NCI-H82 treated with DMSO at 0.1 percent for 48 hours (cell line): ENCODE measurements around the gene NGEF.
A peak's percentile ranks its signal among the peaks of the same experiment; 100 is the strongest.

Source experiments
- DNase-seq: peaks from one replicate; lab custom pipeline; 2025; ENCODE audit not compliant: unreplicated experiment; lab: John Stamatoyannopoulos, UW

NGEF gene

DNA sequence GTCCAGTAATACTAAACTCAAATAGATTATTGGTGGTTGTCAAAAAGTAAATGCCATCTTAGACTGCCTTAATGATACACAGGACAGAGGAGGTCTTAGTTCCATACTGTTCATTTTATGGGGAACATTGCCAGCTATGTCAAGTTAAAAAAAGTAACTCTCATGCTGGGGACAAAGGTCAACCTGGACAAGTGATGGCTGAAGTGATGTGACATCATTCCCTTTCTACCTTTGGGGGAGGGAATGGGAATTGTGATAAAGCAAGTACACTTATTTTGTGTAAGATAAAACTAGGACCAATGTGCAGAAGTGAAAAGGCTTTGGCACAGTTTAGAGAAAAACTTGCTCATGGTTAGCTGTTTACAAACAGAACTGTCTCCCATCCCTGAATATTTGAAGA, 167.0 kb downstream of the NGEF start:
- no peak for DNase-seq

DNA sequence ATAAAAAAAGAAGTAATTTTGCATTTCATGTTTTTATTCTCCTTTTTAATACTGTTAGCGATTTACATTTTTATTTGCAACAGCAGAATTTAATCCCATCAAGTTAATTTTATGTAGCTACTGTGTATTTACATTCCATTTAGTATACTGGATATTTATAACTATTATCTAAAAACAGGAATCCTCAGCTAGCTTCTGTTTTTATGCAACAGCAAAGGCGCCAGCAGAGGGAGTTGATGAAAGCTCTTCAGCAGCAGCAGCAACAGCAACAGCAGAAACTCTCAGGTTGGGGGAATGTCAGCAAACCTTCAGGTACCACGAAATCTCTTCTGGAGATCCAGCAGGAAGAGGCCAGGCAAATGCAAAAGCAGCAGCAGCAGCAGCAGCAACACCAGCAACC, 169.2 kb downstream of the NGEF start:
- no peak for DNase-seq

DNA sequence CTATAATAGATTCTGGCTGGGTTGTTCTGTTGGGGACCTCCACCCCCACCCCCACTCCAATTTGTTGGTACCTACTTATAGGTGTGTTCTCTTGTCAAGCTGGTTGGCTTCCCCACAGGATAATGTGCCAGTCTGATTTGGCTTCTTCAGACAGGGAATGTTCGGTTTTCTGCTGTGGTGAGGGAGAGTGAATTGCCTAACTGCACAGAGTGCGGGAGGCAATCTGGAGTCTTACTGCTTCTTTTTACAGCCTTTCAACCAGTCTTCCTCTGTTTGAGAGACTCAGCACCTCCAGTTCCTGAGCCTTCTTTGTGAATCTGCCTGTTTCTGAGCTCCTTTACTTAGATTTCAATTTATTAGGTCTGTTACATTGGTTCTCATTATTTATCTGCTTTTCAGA, 170.4 kb downstream of the NGEF start:
- DNase-seq = no peak

DNA sequence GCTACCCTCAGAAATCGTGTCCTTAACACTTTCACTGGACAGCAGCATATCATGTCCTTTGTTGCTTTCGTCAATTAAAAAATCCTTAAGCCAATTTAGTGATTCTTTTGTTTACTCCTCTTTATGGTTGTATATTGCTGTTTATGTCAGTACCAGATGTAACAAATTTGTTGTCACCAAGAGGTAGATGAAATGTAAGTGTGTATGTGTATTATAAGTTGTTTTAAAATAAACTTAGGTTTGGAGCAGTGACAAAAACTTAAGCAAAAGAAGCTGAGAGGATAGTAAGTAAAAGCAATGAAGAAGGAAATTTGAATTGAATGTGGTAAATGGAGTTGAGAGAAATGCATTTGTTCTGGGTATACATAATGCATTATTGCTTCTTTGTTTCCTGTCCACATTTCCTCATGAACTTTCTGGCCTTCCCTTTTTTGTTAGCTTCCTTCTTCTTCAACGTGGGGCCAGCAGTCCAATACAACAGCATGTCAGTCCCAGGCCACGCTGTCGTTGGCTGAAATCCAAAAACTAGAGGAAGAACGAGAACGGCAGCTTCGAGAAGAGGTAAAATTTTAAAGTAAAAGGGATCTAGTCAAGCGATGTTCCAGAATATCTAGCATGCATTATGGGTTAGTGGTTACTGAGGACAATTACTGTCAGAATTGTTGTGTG, 173.5 kb downstream of the NGEF start:
- no peak for DNase-seq

DNA sequence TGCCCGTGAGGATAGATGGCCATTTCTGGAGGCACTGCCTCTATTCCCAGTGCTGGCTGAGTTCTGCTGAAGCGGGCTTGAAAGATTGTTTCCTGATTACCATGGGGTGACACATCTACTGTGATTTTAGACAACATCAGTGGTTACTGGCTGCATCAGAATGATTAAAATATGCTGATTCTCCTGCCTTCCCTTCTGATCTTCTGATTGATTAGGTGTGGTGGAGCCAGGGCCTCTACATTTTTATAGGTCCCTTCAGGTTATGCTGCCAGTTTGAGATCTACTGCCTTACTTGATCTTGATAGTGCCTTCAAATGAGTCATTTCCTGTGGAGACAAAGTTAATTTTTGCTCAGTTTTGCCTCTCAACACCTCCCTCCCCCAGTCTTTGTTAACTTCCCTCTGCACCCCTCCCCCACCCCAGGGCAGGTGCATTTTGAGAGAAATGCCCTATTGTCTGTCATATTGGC, 174.6 kb downstream of the NGEF start:
- no peak for DNase-seq

DNA sequence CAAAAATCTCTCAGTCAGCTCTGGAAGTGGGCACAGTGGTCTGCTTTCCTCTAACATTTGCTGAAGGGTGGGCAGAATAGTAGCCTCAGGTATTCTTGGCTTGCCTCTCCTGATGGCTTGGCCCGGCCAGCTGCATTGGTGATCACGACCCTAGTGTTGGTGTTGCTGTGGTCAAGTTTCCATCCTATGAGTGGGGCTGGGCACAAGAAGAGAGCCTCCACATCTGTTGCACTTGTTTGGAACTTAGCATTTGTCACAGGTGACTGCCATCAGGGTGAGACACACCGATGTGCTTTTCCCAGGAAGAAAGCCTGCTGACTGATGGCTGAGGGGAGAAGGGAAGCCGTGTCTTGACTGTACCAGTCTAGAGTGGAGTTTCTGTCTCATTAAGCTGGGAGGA, 176.1 kb downstream of the NGEF start:
- DNase-seq = no peak

DNA sequence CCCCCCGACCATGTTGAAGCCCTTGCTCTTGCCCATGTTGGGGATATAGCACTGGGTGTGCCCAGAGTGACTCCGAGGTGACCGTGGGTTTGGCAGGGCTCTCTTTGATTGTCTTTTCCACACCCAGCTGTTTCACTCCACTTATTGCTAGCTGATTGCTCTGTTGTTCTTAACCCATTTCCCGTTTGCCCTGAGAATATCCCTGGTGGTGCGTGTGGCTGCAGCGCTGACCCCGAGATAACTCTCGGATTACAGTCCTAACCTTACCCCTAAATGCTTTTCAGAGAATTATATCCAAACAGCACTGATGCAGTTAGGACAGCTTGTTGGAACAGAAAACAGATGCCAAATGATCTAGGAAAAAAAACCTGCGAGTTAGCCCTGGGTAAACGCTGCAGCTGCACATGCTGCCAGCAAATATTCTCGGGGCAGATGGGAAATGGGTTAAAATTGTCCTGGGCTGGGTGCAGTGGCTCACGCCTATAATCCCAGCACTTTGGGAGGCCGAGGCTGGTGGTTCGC, 177.3 kb downstream of the NGEF start:
- peak; percentile 32 for DNase-seq

DNA sequence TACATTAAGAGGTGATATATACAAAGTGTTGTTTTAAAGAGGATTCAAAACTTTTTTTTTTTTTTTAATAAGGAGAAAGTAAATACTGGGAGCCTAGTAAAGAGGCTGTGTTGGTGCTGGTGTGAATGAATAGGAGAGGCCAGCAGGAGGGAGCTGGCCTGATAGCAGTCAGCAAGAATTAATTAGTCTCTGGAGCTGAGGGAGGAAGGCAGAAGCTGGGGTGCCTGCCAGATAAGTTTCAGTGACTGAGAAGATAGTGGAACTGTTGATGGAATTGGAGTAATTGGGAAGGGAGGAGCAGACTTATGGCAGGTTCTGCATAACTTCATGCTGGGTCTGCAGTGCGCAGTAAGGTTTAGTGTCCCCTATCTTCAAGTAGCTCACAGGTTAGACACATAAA, 179.2 kb downstream of the NGEF start:
- no peak for DNase-seq

DNA sequence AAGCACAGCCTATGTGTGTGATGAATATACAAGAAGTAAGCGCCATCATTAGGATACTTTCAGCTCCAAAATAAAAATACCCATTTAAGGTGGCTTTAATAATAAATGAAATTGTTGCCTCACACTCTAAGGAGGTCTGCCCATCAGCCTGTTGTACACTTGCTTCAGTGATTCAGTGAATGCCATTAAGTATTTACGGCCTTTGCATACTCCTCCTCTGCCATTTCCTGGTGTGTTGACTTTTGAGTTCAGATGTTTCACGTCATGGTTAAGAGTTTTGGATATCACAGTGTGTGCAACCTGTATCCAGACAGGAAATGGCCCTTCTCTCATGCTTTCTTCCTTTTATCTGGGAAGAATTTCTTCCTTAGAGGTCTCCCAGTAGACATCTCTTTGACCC, 181.6 kb downstream of the NGEF start:
- no peak for DNase-seq

DNA sequence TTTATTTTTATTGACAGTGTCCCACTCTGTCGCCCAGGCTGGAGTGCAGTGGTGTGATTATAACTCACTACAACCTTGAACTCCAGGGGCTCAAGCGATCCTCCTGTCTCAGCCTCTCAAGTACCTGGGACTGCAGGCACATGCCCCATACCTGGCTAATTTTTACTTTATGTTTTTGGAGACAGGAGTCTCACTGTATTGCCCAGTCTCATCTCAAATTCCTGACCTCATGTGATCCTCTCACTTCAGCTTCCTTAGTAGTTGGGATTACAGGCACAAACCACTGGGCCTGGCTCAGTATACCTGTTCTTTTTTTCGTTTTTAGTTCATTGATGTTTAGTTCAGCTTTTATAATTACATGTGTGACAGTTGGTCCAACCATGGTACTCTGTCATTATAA, 183.1 kb downstream of the NGEF start:
- no peak for DNase-seq
